Esophagus squamous epithelium (tissue), 5 donors: Measurements from ENCODE around the gene TIFAB. TPM values are rescaled to one million over a fixed set of nuclear protein-coding genes. Genes with fewer than 3 reads are reported as not detected.

ENCODE experiments used
- DNase-seq: peaks from one replicate; lab custom pipeline; 2025; lab: John Stamatoyannopoulos, UW
- H3K27ac ChIP-seq, 4 donors: fragments of 200-600 bp; sonication (generic); one replicate each; pipeline ENCODE4 v1.5.1; 2016 to 2019; ENCODE audit warnings: mild to moderate bottlenecking in 1 of 4
- H3K27me3 ChIP-seq, 4 donors: fragments of 200-600 bp; sonication (generic); 1 replicate in 3 of 4; 2 replicates in 1 of 4; pipeline versions ENCODE4 v1.5.1 to v1.6.0; 2017 to 2021; ENCODE audit warnings: antibody characterized with exemption in 1 of 4
- H3K36me3 ChIP-seq, 3 donors: fragments of 200-600 bp; sonication (generic); one replicate each; pipeline ENCODE4 v1.5.1; 2016 to 2019
- H3K4me1 ChIP-seq, 3 donors: fragments of 200-600 bp; sonication (generic); one replicate each; pipeline ENCODE4 v1.5.1; 2017 to 2019
- H3K4me3 ChIP-seq, 4 donors: fragments of 200-600 bp; sonication (generic); 1 replicate in 3 of 4; 2 replicates in 1 of 4; pipeline ENCODE4 v1.5.1; 2016 to 2019; ENCODE audit warnings: mild to moderate bottlenecking in 2 of 4, moderate library complexity in 1 of 4
- H3K9me3 ChIP-seq, 3 donors: fragments of 200-600 bp; sonication (generic); one replicate each; pipeline ENCODE4 v1.5.1; 2016 to 2019
- CTCF ChIP-seq, 6 experiments: fragments of 450-650 bp in 4 of 6; fragments of 200-600 bp in 2 of 6; sonication (generic) in 2 of 6; IDR thresholded peaks; one replicate each; pipeline ENCODE4 v1.5.1; 2016 to 2019; ENCODE audit warnings: antibody characterized with exemption in 6 of 6, mild to moderate bottlenecking in 4 of 6, moderate library complexity in 4 of 6
- POLR2A ChIP-seq, 4 donors: fragments of 450-650 bp; IDR thresholded peaks; one replicate each; pipeline ENCODE4 v1.6.1; 2017; ENCODE audit warnings: antibody characterized with exemption in 4 of 4, mild to moderate bottlenecking in 4 of 4, moderate library complexity in 3 of 4
- WGBS, 2 donors: methylation state at CpG; one replicate each; pipeline ENCODE4 v1.1.5; 2018; 5-methylcytosine and 5-hydroxymethylcytosine counted together
- intact Hi-C: fragments of 100-400 bp; cut with DNase I; formaldehyde crosslinking; loops from one replicate; pipeline ENCODE4 v1.15.0; 2022
- total RNA-seq, 4 donors: library from RNA; depleted of rRNA; stranded (reverse); fragments of >200 nt; gene quantifications; one replicate each; pipeline ENCODE4 v1.1.0, GENCODE V29; 2016
- donor health status: DM: yes; HTN: yes; CAD: no.

Gene TIFAB
- total RNA-seq, 4 donors from 2014 or later = under 0.01 to 0.18 (median 0.08) TPM; not detected in 1

- Histone ChIP-seq H3K9me3 (no peaks in the 10 kb centered on the region), H3K36me3 (no peaks in the 10 kb centered on the region), H3K27ac (no peak overlapping the region), H3K27me3 (peaks cover 0 to 71% (median 0%) of the 10 kb centered on the region in 4 donors), H3K4me1 (peaks cover 38 to 69% (median 42%) of the 10 kb centered on the region in 3 donors), H3K4me3 (peak overlapping the region in 3 of 4 donors; percentile 42 to 58 (median 43))
- intact Hi-C loops = no loop called here
- DNase-seq = no peak
- WGBS, 2 donors = 40 to 65% methylated on average over 41 to 46 of the region's 53 CpGs
- no peak for TF ChIP-seq POLR2A (IDR thresholded peaks at IDR 0.05)
- TF ChIP-seq CTCF (IDR thresholded peaks at IDR 0.05) = no peak
Observed at GRCh38 chr5:135489466-135490244, 37.5 kb upstream of the TIFAB start.

- intact Hi-C loops = no loop called here
- Histone ChIP-seq H3K27ac (peak overlapping the region in 2 of 4 donors; percentile 16 to 36), H3K9me3 (no peaks in the 10 kb centered on the region), H3K4me3 (peak overlapping the region; percentile 10 to 58 (median 42)), H3K36me3 (no peaks in the 10 kb centered on the region), H3K4me1 (peaks cover 31 to 61% (median 35%) of the 10 kb centered on the region in 3 donors), H3K27me3 (peaks cover 0 to 71% (median 0%) of the 10 kb centered on the region in 4 donors)
- WGBS, 2 donors = 5 to 20% methylated on average over 8 to 15 of the region's 44 CpGs
- no peak for DNase-seq
- TF ChIP-seq POLR2A (IDR thresholded peaks at IDR 0.05) (no peak), CTCF (IDR thresholded peaks at IDR 0.05) (no peak)
Observed at GRCh38 chr5:135488727-135489465, 36.7 kb upstream of the TIFAB start.

GRCh38 chr5:135487839-135488514, 35.8 kb upstream of the TIFAB start:
- H3K4me3 ChIP-seq = peak overlapping the region in 1 of 4 donors; percentile 42
- H3K27me3 ChIP-seq = peaks cover 0 to 71% (median 0%) of the 10 kb centered on the region in 4 donors
- intact Hi-C loops = no loop called here
- no peaks in the 10 kb centered on the region for H3K36me3 ChIP-seq
- no peak overlapping the region for H3K27ac ChIP-seq
- TF ChIP-seq CTCF (IDR thresholded peaks at IDR 0.05) = no peak
- peaks cover 27 to 52% (median 31%) of the 10 kb centered on the region in 3 donors for H3K4me1 ChIP-seq
- WGBS, 2 donors = 57% methylated on average over 9 to 11 of the region's 11 CpGs
- no peaks in the 10 kb centered on the region for H3K9me3 ChIP-seq
- no peak for DNase-seq

- Histone ChIP-seq H3K9me3 (no peaks in the 10 kb centered on the region), H3K4me3 (no peak overlapping the region), H3K36me3 (no peaks in the 10 kb centered on the region), H3K27ac (no peak overlapping the region), H3K27me3 (peaks cover 0 to 71% (median 0%) of the 10 kb centered on the region in 4 donors), H3K4me1 (peaks cover 18 to 42% (median 31%) of the 10 kb centered on the region in 3 donors)
- no peak for DNase-seq
- intact Hi-C loops = no loop called here
- TF ChIP-seq CTCF (IDR thresholded peaks at IDR 0.05) (no peak), POLR2A (IDR thresholded peaks at IDR 0.05) (no peak)
- 43 to 83% methylated on average over 1 of the region's 1 CpG for whole genome bisulfite sequencing, 2 donors
Observed at GRCh38 chr5:135487037-135487395, 34.9 kb upstream of the TIFAB start.
